Stimulated activated CD8-positive, alpha-beta memory T cell treated with anti-CD3 and anti-CD28 coated beads, Interleukin-7, amount 100 ng/mL, for 4 hours (primary cell): ENCODE data around the gene EFCAB11.

Source experiments
- DNase-seq, 2 donors: peaks; one replicate each; pipeline ENCODE4 v3.0.0-alpha.2; 2020; ENCODE audit warnings: low read depth in 2 of 2

The EFCAB11 gene

GRCh38 chr14:89771251-89771650, 183.3 kb downstream of the EFCAB11 start:
- DNase-seq: no peak

- peak; percentile 33 to 59 for DNase-seq
Measured at GRCh38 chr14:89767861-89768268, 186.7 kb downstream of the EFCAB11 start.

GRCh38 chr14:89767131-89767530, 187.4 kb downstream of the EFCAB11 start:
- DNase-seq: no peak

- DNase-seq: no peak
Measured at GRCh38 chr14:89765346-89765745, 189.2 kb downstream of the EFCAB11 start.

- no peak for DNase-seq
Measured at GRCh38 chr14:89760086-89760485, 194.4 kb downstream of the EFCAB11 start.

GRCh38 chr14:89757313-89757939, 197.1 kb downstream of the EFCAB11 start:
- DNase-seq: no peak

GRCh38 chr14:89755816-89756215, 198.7 kb downstream of the EFCAB11 start:
- no peak for DNase-seq

- no peak for DNase-seq
Measured at GRCh38 chr14:89753828-89754412, 200.6 kb downstream of the EFCAB11 start.

- no peak for DNase-seq
Measured at GRCh38 chr14:89750908-89751392, 203.6 kb downstream of the EFCAB11 start.

- DNase-seq: no peak
Measured at GRCh38 chr14:89750281-89750755, 204.2 kb downstream of the EFCAB11 start.

GRCh38 chr14:89748004-89748403, 206.5 kb downstream of the EFCAB11 start:
- no peak for DNase-seq

GRCh38 chr14:89747126-89747525, 207.4 kb downstream of the EFCAB11 start:
- DNase-seq: no peak

GRCh38 chr14:89746654-89747053, 207.9 kb downstream of the EFCAB11 start:
- DNase-seq: no peak

GRCh38 chr14:89746135-89746534, 208.4 kb downstream of the EFCAB11 start:
- DNase-seq: no peak
